GM23248 (cell line): ENCODE measurements around the gene C2CD4D. TPM values are rescaled to one million over a fixed set of nuclear protein-coding genes. Genes with fewer than 3 reads are reported as not detected.

Experiments used
- DNase-seq: peaks from one replicate; pipeline ENCODE4 v3.0.0-alpha.2; 2015
- H2AFZ ChIP-seq: fragments of 200-600 bp; sonication (generic); 2 replicates; pipeline ENCODE4 v1.6.1; 2016; ENCODE audit warnings: antibody characterized with exemption
- H3F3A ChIP-seq: fragments of 200-600 bp; sonication (generic); 2 replicates; pipeline ENCODE4 v1.6.1; 2016; ENCODE audit warnings: mild to moderate bottlenecking, antibody characterized with exemption, mixed run types; ENCODE audit not compliant: insufficient read depth
- H3K27ac ChIP-seq: fragments of 200-600 bp; sonication (generic); 2 replicates; pipeline ENCODE4 v1.5.1; 2016; ENCODE audit warnings: mild to moderate bottlenecking
- H3K27me3 ChIP-seq: fragments of 200-600 bp; sonication (generic); replicated peaks from 2 replicates; pipeline ENCODE4 v1.6.1; 2016; ENCODE audit warnings: mild to moderate bottlenecking; ENCODE audit not compliant: insufficient read depth
- H3K36me3 ChIP-seq: fragments of 200-600 bp; sonication (generic); 2 replicates; pipeline ENCODE4 v1.6.1; 2016; ENCODE audit warnings: low read depth, mild to moderate bottlenecking
- H3K4me1 ChIP-seq: fragments of 200-600 bp; sonication (generic); 2 replicates; pipeline ENCODE4 v1.6.1; 2016; ENCODE audit warnings: mild to moderate bottlenecking; ENCODE audit not compliant: insufficient read depth
- H3K4me2 ChIP-seq: fragments of 200-600 bp; sonication (generic); one replicate; pipeline ENCODE4 v1.6.1; 2016; ENCODE audit warnings: mild to moderate bottlenecking; ENCODE audit not compliant: unreplicated experiment
- H3K4me3 ChIP-seq: fragments of 200-600 bp; sonication (generic); 2 replicates; pipeline ENCODE4 v1.5.1; 2016; ENCODE audit warnings: mild to moderate bottlenecking
- H3K79me2 ChIP-seq: fragments of 200-600 bp; sonication (generic); 2 replicates; pipeline ENCODE4 v1.6.1; 2016; ENCODE audit warnings: mild to moderate bottlenecking; ENCODE audit not compliant: insufficient read depth
- H3K9ac ChIP-seq: fragments of 200-600 bp; sonication (generic); 2 replicates; pipeline ENCODE4 v1.6.1; 2016; ENCODE audit warnings: mild to moderate bottlenecking
- H3K9me2 ChIP-seq: fragments of 200-600 bp; sonication (generic); 2 replicates; pipeline ENCODE4 v1.6.1; 2016; ENCODE audit warnings: mixed run types, mild to moderate bottlenecking, moderate library complexity; ENCODE audit not compliant: insufficient read depth
- H3K9me3 ChIP-seq: fragments of 200-600 bp; sonication (generic); one replicate; pipeline ENCODE4 v1.6.1; 2017; ENCODE audit warnings: low read depth
- H4K20me1 ChIP-seq: fragments of 200-600 bp; sonication (generic); 2 replicates; pipeline ENCODE4 v1.6.0; 2016; ENCODE audit not compliant: insufficient read depth
- EZH2 ChIP-seq: fragments of 200-600 bp; sonication (generic); IDR thresholded peaks from 2 replicates; pipeline ENCODE4 v1.6.1; 2018; ENCODE audit warnings: antibody characterized with exemption, mild to moderate bottlenecking; ENCODE audit not compliant: insufficient read depth, poor library complexity, severe bottlenecking
- EZH2phosphoT487 ChIP-seq: fragments of 200-600 bp; sonication (generic); IDR thresholded peaks from 2 replicates; pipeline ENCODE4 v1.6.1; 2018; ENCODE audit warnings: antibody characterized with exemption, moderate library complexity, mild to moderate bottlenecking, low read depth; ENCODE audit not compliant: insufficient read depth
- WGBS, 2 experiments: methylation state at CpG; one replicate each; pipeline ENCODE4 v1.1.6; 2015 to 2017; ENCODE audit warnings: low lambda C conversion rate in 2 of 2, low coverage in 1 of 2; ENCODE audit errors: missing lambda C conversion rate in 2 of 2; 5-methylcytosine and 5-hydroxymethylcytosine counted together
- in situ Hi-C: fragments of 300-500 bp; cut with MboI; formaldehyde crosslinking; loops from 2 replicates; pipeline ENCODE4 v1.15.0; 2020
- polyA plus RNA-seq: library from polyadenylated mRNA; unstranded; fragments of >200 nt; fragmentation: Nextera tagmentation; extraction: Ambion mirVana; gene quantifications from 2 replicates; pipeline ENCODE4 v1.2.1, GENCODE V29; 2016
- total RNA-seq: library from RNA; depleted of rRNA; stranded (reverse); fragments of >200 nt; shearing (Covaris generic); gene quantifications from 2 replicates; pipeline ENCODE4 v1.2.3, GENCODE V29; 2014

The C2CD4D gene
- total and polyA plus RNA-seq, 2 experiments from 2014 or later = 0.16 TPM; not detected in 1

GRCh38 chr1:151817353-151817730 is 22.3 kb downstream of the C2CD4D start:
- WGBS, 2 experiments = 65 to 72% methylated on average over 7 of the region's 7 CpGs
- H3K79me2 ChIP-seq = no peaks in the 10 kb centered on the region
- H3K9me3 ChIP-seq = no peaks in the 10 kb centered on the region
- no peak overlapping the region for H2AFZ ChIP-seq
- H3F3A ChIP-seq = no peaks in the 10 kb centered on the region
- H3K4me1 ChIP-seq = no peaks in the 10 kb centered on the region
- no peak overlapping the region for H3K9ac ChIP-seq
- no peak overlapping the region for H3K4me2 ChIP-seq
- H3K27ac ChIP-seq = no peak overlapping the region
- 0 out of 2 replicates have a peak, but pooled peaks cover 6% of the 10 kb centered on the region for H3K27me3 ChIP-seq
- in situ Hi-C loops = no loop called here
- H3K36me3 ChIP-seq = no peaks in the 10 kb centered on the region
- H3K4me3 ChIP-seq = no peak overlapping the region
- no peak for DNase-seq
- no peaks in the 10 kb centered on the region for H4K20me1 ChIP-seq
- TF ChIP-seq EZH2phosphoT487 (no peak), EZH2 (no peak)
- no peaks in the 10 kb centered on the region for H3K9me2 ChIP-seq

- no peak overlapping the region for H3K4me3 ChIP-seq
- no peak overlapping the region for H3K27ac ChIP-seq
- H3K9me3 ChIP-seq = no peaks in the 10 kb centered on the region
- 69 to 76% methylated on average over 25 to 26 of the region's 26 CpGs for WGBS, 2 experiments
- no peak overlapping the region for H2AFZ ChIP-seq
- in situ Hi-C loops = no loop called here
- no peak overlapping the region for H3K9ac ChIP-seq
- H3K79me2 ChIP-seq = no peaks in the 10 kb centered on the region
- no peak for DNase-seq
- H3K4me2 ChIP-seq = no peak overlapping the region
- H3K4me1 ChIP-seq = no peaks in the 10 kb centered on the region
- H4K20me1 ChIP-seq = no peaks in the 10 kb centered on the region
- H3F3A ChIP-seq = no peaks in the 10 kb centered on the region
- no peaks in the 10 kb centered on the region for H3K9me2 ChIP-seq
- 0 out of 2 replicates have a peak, but pooled peaks cover 6% of the 10 kb centered on the region for H3K27me3 ChIP-seq
- H3K36me3 ChIP-seq = no peaks in the 10 kb centered on the region
- TF ChIP-seq EZH2 (no peak), EZH2phosphoT487 (no peak)
These were observed 22.9 kb downstream of the C2CD4D start for GRCh38 chr1:151816548-151817352.

GRCh38 chr1:151815716-151816327 is 23.8 kb downstream of the C2CD4D start:
- H3K79me2 ChIP-seq = no peaks in the 10 kb centered on the region
- no peaks in the 10 kb centered on the region for H3K9me2 ChIP-seq
- no peak overlapping the region for H2AFZ ChIP-seq
- no peaks in the 10 kb centered on the region for H3F3A ChIP-seq
- 0 out of 2 replicates have a peak, but pooled peaks cover 8% of the 10 kb centered on the region for H3K4me1 ChIP-seq
- H4K20me1 ChIP-seq = no peaks in the 10 kb centered on the region
- WGBS, 2 experiments = 35 to 40% methylated on average over 6 to 12 of the region's 12 CpGs
- in situ Hi-C loops = no loop called here
- H3K36me3 ChIP-seq = no peaks in the 10 kb centered on the region
- no peak overlapping the region for H3K9ac ChIP-seq
- no peak overlapping the region for H3K27ac ChIP-seq
- no peak for TF ChIP-seq EZH2
- no peak for TF ChIP-seq EZH2phosphoT487
- H3K27me3 ChIP-seq = 0 out of 2 replicates have a peak, but pooled peaks cover 6% of the 10 kb centered on the region
- no peak for DNase-seq
- H3K4me3 ChIP-seq = no peak overlapping the region
- H3K9me3 ChIP-seq = no peaks in the 10 kb centered on the region
- H3K4me2 ChIP-seq = no peak overlapping the region

GRCh38 chr1:151814971-151815545 is 24.6 kb downstream of the C2CD4D start:
- Histone ChIP-seq H2AFZ (no peak overlapping the region), H3K27ac (no peak overlapping the region), H3K4me3 (no peak overlapping the region), H3K27me3 (0 out of 2 replicates have a peak, but pooled peaks cover 6% of the 10 kb centered on the region), H3K79me2 (no peaks in the 10 kb centered on the region), H3K9me3 (no peaks in the 10 kb centered on the region), H3K36me3 (no peaks in the 10 kb centered on the region), H3K9ac (no peak overlapping the region), H3K4me1 (0 out of 2 replicates have a peak, but pooled peaks cover 8% of the 10 kb centered on the region), H4K20me1 (no peaks in the 10 kb centered on the region), H3K9me2 (no peaks in the 10 kb centered on the region), H3K4me2 (no peak overlapping the region), H3F3A (no peaks in the 10 kb centered on the region)
- 61 to 72% methylated on average over 8 of the region's 8 CpGs for WGBS, 2 experiments
- in situ Hi-C loops = no loop called here
- no peak for DNase-seq
- TF ChIP-seq EZH2phosphoT487 = no peak
- TF ChIP-seq EZH2 = no peak
